Body of pancreas (tissue), 4 donors: ENCODE data around the gene HMCN2.

Experiments
- CTCF ChIP-seq, 7 experiments: fragments of 450-650 bp in 4 of 7; fragments of 200-600 bp in 3 of 7; sonication (generic) in 3 of 7; IDR thresholded peaks; one replicate each; pipeline ENCODE4 v1.5.1; 2016 to 2019; ENCODE audit warnings: antibody characterized with exemption in 7 of 7
- POLR2A ChIP-seq, 3 donors: fragments of 450-650 bp; IDR thresholded peaks; one replicate each; pipeline ENCODE4 v1.6.1; 2016; ENCODE audit warnings: antibody characterized with exemption in 3 of 3, mild to moderate bottlenecking in 2 of 3

DNA sequence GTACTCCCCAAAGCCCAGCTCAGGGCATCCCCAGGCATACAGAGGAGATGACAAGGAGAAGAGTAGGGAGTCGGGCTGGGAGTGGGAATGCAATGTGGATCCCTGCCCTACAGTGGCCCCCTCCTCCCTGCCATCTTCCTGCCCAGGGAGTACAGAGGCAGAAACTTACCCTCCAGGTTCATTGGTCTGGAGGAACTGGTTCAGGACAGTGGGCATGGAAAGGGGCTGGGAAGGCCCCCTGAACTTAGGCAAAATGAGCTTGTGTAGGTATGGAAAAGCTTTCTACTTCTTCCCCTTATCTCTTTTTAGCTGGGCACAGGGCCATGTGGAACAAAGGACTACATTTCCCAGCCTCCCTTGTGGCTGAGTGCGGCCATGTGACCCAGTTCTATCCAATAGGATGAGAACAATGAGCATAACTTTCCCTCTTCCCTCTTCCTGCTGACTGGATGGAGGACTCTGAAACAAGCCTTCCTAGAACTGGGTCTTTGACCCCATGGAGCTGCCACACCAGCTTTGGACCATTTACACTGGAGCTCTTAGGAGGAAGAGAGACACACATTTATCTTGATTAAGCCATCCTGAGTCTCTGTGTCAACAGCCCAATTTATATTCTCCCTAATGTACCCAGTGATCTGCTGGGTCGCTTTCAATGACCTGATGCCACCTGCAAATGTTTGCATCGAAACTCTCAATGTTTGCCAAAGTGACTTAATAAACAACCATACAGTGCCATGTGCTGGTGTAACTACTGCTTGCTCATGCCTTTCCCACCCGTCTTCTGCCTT is 25.0 kb upstream of the HMCN2 start:
- TF ChIP-seq CTCF (IDR thresholded peaks at IDR 0.05) (no peak), POLR2A (IDR thresholded peaks at IDR 0.05) (no peak)
